ENCODE data around the gene TBC1D20. TPM values are rescaled to one million over a fixed set of nuclear protein-coding genes. Genes with fewer than 3 reads are reported as not detected.

The TBC1D20 gene
- total and polyA plus RNA-seq, 2 experiments from 2014 or later, result 4.8 to 15.0 TPM

GRCh38 chr20:483815-484644 is 21.7 kb upstream of the TBC1D20 start (continued):
- TF ChIP-seq, protein P1, sequence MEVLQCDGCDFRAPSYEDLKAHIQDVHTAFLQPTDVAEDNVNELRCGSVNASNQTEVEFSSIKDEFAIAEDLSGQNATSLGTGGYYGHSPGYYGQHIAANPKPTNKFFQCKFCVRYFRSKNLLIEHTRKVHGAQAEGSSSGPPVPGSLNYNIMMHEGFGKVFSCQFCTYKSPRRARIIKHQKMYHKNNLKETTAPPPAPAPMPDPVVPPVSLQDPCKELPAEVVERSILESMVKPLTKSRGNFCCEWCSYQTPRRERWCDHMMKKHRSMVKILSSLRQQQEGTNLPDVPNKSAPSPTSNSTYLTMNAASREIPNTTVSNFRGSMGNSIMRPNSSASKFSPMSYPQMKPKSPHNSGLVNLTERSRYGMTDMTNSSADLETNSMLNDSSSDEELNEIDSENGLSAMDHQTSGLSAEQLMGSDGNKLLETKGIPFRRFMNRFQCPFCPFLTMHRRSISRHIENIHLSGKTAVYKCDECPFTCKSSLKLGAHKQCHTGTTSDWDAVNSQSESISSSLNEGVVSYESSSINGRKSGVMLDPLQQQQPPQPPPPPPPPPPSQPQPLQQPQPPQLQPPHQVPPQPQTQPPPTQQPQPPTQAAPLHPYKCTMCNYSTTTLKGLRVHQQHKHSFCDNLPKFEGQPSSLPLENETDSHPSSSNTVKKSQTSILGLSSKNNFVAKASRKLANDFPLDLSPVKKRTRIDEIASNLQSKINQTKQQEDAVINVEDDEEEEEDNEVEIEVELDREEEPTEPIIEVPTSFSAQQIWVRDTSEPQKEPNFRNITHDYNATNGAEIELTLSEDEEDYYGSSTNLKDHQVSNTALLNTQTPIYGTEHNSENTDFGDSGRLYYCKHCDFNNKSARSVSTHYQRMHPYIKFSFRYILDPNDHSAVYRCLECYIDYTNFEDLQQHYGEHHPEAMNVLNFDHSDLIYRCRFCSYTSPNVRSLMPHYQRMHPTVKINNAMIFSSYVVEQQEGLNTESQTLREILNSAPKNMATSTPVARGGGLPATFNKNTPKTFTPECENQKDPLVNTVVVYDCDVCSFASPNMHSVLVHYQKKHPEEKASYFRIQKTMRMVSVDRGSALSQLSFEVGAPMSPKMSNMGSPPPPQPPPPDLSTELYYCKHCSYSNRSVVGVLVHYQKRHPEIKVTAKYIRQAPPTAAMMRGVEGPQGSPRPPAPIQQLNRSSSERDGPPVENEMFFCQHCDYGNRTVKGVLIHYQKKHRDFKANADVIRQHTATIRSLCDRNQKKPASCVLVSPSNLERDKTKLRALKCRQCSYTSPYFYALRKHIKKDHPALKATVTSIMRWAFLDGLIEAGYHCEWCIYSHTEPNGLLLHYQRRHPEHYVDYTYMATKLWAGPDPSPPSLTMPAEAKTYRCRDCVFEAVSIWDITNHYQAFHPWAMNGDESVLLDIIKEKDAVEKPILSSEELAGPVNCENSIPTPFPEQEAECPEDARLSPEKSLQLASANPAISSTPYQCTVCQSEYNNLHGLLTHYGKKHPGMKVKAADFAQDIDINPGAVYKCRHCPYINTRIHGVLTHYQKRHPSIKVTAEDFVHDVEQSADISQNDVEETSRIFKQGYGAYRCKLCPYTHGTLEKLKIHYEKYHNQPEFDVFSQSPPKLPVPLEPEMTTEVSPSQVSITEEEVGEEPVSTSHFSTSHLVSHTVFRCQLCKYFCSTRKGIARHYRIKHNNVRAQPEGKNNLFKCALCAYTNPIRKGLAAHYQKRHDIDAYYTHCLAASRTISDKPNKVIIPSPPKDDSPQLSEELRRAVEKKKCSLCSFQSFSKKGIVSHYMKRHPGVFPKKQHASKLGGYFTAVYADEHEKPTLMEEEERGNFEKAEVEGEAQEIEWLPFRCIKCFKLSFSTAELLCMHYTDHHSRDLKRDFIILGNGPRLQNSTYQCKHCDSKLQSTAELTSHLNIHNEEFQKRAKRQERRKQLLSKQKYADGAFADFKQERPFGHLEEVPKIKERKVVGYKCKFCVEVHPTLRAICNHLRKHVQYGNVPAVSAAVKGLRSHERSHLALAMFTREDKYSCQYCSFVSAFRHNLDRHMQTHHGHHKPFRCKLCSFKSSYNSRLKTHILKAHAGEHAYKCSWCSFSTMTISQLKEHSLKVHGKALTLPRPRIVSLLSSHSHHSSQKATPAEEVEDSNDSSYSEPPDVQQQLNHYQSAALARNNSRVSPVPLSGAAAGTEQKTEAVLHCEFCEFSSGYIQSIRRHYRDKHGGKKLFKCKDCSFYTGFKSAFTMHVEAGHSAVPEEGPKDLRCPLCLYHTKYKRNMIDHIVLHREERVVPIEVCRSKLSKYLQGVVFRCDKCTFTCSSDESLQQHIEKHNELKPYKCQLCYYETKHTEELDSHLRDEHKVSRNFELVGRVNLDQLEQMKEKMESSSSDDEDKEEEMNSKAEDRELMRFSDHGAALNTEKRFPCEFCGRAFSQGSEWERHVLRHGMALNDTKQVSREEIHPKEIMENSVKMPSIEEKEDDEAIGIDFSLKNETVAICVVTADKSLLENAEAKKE (CRISPR knock-in tag; IDR thresholded peaks at IDR 0.05), result no peak
- TF ChIP-seq STAT1 (IDR thresholded peaks at IDR 0.05; ENCODE audit: unreplicated experiment) (no peak), NANOG (IDR thresholded peaks at IDR 0.05; ENCODE audit: borderline replicate concordance) (no peak)

DNA sequence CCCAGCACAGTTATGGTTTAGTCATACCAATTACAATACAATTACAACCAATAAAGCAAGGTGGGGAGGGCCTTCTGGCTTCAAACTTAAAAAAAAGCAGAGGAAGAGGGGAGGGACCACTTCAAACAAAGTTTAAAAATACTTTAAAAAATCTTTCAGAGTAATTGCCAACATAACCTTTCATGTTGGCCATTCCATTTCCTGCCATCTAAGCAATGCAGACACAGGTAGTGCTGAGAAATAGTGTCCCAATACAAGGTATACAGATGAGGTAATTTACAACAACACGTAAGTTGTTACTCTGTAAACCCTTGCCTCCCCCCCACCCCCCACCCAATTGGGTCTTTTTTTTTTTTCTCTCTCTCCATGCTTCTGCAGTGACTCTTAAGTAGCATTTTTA is 18.8 kb upstream of the TBC1D20 start:
- no peak overlapping the region for H3K4me3 Mint-ChIP-seq
- Histone ChIP-seq H3K9me2 (ENCODE audit: insufficient read depth) (no peaks in the 10 kb centered on the region), H3K27me3 (ENCODE audit: insufficient read depth) (no peaks in the 10 kb centered on the region), H3K4me3 (no peak overlapping the region), H3K4me1 (ENCODE audit: insufficient read depth) (no peaks in the 10 kb centered on the region), H2AFZ (no peak overlapping the region), H3K79me2 (replicated peaks; ENCODE audit: insufficient read depth) (no peaks in the 10 kb centered on the region), H3K4me2 (no peak overlapping the region), H3K36me3 (ENCODE audit: insufficient read depth) (peaks cover 49% of the 10 kb centered on the region), H3F3A (replicated peaks; ENCODE audit: low read depth) (peaks cover 19% of the 10 kb centered on the region), H3K27ac (ENCODE audit: low read depth) (no peak overlapping the region), H4K20me1 (replicated peaks; ENCODE audit: insufficient read depth) (peaks cover 49% of the 10 kb centered on the region)
- no peaks in the 10 kb centered on the region for H3K4me1 Mint-ChIP-seq
- H3K27me3 Mint-ChIP-seq (ENCODE audit: insufficient read depth, low read depth, poor library complexity), result peaks cover 7% of the 10 kb centered on the region
- no peaks in the 10 kb centered on the region for H3K9me3 Mint-ChIP-seq
- peaks cover 70% of the 10 kb centered on the region for H3K36me3 Mint-ChIP-seq (ENCODE audit: low read depth)
- no peak for ATAC-seq
- DNase-seq (ENCODE audit: low spot score), result no peak
- no peak overlapping the region for H3K27ac Mint-ChIP-seq
- TF ChIP-seq POLR2AphosphoS5 (IDR thresholded peaks at IDR 0.05; ENCODE audit: low read depth) (no peak), CREB1 (CRISPR knock-in tag; IDR thresholded peaks at IDR 0.05; ENCODE audit: low read depth) (no peak), EZH2 (IDR thresholded peaks at IDR 0.05; ENCODE audit: low read depth, unreplicated experiment) (no peak), STAT1 (IDR thresholded peaks at IDR 0.05; ENCODE audit: unreplicated experiment) (no peak), NANOG (IDR thresholded peaks at IDR 0.05; ENCODE audit: borderline replicate concordance) (no peak), ZNF114 (CRISPR knock-in tag; IDR thresholded peaks at IDR 0.05) (no peak), EZH2phosphoT487 (IDR thresholded peaks at IDR 0.05; ENCODE audit: unreplicated experiment) (no peak), ZNF331 (CRISPR knock-in tag; IDR thresholded peaks at IDR 0.05; ENCODE audit: low read depth) (no peak), JUNB (IDR thresholded peaks at IDR 0.05; ENCODE audit: unreplicated experiment) (no peak)
- TF ChIP-seq, protein P2, sequence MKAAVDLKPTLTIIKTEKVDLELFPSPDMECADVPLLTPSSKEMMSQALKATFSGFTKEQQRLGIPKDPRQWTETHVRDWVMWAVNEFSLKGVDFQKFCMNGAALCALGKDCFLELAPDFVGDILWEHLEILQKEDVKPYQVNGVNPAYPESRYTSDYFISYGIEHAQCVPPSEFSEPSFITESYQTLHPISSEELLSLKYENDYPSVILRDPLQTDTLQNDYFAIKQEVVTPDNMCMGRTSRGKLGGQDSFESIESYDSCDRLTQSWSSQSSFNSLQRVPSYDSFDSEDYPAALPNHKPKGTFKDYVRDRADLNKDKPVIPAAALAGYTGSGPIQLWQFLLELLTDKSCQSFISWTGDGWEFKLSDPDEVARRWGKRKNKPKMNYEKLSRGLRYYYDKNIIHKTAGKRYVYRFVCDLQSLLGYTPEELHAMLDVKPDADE (IDR thresholded peaks at IDR 0.05), result no peak
- TF ChIP-seq, protein P3, sequence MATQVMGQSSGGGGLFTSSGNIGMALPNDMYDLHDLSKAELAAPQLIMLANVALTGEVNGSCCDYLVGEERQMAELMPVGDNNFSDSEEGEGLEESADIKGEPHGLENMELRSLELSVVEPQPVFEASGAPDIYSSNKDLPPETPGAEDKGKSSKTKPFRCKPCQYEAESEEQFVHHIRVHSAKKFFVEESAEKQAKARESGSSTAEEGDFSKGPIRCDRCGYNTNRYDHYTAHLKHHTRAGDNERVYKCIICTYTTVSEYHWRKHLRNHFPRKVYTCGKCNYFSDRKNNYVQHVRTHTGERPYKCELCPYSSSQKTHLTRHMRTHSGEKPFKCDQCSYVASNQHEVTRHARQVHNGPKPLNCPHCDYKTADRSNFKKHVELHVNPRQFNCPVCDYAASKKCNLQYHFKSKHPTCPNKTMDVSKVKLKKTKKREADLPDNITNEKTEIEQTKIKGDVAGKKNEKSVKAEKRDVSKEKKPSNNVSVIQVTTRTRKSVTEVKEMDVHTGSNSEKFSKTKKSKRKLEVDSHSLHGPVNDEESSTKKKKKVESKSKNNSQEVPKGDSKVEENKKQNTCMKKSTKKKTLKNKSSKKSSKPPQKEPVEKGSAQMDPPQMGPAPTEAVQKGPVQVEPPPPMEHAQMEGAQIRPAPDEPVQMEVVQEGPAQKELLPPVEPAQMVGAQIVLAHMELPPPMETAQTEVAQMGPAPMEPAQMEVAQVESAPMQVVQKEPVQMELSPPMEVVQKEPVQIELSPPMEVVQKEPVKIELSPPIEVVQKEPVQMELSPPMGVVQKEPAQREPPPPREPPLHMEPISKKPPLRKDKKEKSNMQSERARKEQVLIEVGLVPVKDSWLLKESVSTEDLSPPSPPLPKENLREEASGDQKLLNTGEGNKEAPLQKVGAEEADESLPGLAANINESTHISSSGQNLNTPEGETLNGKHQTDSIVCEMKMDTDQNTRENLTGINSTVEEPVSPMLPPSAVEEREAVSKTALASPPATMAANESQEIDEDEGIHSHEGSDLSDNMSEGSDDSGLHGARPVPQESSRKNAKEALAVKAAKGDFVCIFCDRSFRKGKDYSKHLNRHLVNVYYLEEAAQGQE (IDR thresholded peaks at IDR 0.05; ENCODE audit: unreplicated experiment), result no peak

All from GM23338 (cell line).